PC-3 (cell line): ENCODE data around the gene SYNE1.

ENCODE experiments used
- EZH2 ChIP-seq: fragments of 300-600 bp; sonication (generic); IDR thresholded peaks from one replicate; pipeline ENCODE4 v1.6.1; 2017; ENCODE audit warnings: antibody characterized with exemption, mild to moderate bottlenecking, low read length; ENCODE audit not compliant: unreplicated experiment
- TF ChIP-seq, protein P1 (sequence below): fragments of 300-600 bp; sonication (generic); conservative IDR thresholded peaks from 2 replicates; pipeline ENCODE4 v1.5.1; 2017; ENCODE audit warnings: antibody characterized with exemption, low read depth, mild to moderate bottlenecking, low read length

DNA sequence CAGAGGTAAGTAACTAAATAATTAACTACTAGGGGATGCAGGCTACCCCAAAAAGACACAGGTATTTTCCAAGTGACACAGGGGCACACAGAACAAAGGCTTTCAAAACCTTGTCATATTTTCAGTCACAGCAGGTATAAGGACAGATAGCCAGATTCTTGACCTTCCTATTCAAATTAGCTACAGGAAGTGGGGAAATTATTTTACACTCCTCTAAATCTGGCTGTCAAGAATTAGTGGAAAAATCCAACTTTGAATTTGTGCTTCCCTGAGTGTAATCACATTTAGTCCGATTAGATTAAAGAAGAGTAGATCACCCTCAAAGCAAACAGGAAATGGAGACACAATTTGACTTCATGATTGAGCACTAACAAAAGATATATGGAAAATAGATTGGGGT lies 60.6 kb downstream of the SYNE1 start:
- TF ChIP-seq, protein P1, sequence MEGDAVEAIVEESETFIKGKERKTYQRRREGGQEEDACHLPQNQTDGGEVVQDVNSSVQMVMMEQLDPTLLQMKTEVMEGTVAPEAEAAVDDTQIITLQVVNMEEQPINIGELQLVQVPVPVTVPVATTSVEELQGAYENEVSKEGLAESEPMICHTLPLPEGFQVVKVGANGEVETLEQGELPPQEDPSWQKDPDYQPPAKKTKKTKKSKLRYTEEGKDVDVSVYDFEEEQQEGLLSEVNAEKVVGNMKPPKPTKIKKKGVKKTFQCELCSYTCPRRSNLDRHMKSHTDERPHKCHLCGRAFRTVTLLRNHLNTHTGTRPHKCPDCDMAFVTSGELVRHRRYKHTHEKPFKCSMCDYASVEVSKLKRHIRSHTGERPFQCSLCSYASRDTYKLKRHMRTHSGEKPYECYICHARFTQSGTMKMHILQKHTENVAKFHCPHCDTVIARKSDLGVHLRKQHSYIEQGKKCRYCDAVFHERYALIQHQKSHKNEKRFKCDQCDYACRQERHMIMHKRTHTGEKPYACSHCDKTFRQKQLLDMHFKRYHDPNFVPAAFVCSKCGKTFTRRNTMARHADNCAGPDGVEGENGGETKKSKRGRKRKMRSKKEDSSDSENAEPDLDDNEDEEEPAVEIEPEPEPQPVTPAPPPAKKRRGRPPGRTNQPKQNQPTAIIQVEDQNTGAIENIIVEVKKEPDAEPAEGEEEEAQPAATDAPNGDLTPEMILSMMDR: no peak
- no peak for TF ChIP-seq EZH2
